HG03378 (cell line): ENCODE data around the gene LIG3.
"Not testable (repeated sequence)": the region's sequence is repeated elsewhere in the genome, so short reads cannot be mapped to it uniquely, and the experiment has no call there.

Experiments used
- ATAC-seq: cut with Tn5 transposase; IDR thresholded peaks from one replicate; pipeline ENCODE4 v1.9.1; 2021; ENCODE audit warnings: mild to moderate bottlenecking, moderate library complexity; ENCODE audit not compliant: unreplicated experiment

The LIG3 gene

GRCh38 chr17:35038453-35038852 is 58.1 kb downstream of the LIG3 start:
- no peak for ATAC-seq

DNA sequence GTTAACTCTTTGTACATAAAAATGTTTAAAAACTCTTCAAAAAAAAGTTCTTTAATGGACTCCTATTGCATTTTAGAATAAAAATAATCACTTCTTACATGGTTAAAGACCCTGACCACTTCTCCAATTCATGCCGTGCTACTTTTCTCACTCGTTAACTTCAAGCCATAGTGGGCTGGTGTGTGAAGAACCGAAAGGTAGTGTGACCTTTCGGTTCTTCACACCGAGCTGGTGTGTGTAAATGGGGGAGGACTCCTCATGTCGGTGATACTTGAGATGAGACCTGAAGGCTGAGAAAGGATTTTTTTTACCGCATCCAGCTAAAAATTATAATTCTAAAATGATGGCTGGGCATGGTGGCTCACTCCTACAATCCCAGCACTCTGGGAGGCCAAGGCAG is 61.1 kb downstream of the LIG3 start:
- no peak for ATAC-seq

- ATAC-seq: no peak
Observed at GRCh38 chr17:35044181-35044580, 63.9 kb downstream of the LIG3 start.

- ATAC-seq: not testable (repeated sequence)
Observed at GRCh38 chr17:35045458-35045979, 65.2 kb downstream of the LIG3 start.

- no peak for ATAC-seq
Observed at GRCh38 chr17:35046245-35046644, 65.9 kb downstream of the LIG3 start.

DNA sequence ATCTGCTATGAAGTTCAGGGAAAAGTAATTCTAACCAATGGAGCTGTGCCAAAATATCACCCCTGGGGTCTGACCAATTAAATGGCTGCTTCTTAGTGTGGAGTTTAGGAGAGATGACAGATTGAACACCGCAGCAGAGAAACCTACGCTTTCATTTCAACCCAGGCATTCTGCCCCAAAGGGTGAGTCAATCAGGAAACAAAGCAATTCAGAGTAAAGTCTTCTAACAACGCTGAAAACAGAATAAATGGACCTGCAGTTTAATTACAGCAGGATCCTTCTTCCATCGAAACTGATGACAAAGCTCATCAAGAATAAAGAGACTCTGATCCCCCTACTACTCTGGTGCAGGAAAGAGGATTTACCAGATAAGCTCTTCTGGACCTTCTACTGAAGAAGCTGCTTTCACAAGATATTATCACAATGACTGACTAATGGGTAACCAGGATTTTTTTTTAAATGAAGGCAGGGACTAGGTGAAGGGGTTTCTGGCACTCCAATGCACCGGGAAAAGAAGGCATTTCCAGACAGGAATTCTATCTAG is 66.5 kb downstream of the LIG3 start:
- ATAC-seq: peak; percentile 49

GRCh38 chr17:35048685-35049379 is 68.5 kb downstream of the LIG3 start:
- no peak for ATAC-seq

GRCh38 chr17:35050170-35050569 is 69.9 kb downstream of the LIG3 start:
- ATAC-seq: no peak

DNA sequence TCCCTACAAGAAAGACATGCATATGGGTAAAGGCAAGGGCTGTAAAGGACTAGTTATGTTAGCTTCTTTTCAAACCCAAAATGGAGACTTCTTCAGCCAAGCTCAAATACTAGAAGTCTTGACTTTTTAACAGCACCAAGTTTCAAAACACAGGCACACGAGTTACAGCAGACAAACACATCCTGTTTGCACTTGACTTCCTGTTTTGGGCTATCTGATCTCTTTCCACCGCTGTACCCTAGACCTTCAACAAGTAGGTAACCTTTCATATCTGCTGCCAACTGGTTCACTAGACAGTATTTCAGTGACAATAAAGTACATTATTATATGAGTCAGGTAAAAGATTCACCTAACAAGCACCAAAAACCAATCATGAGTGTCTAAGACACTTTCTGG is 70.9 kb downstream of the LIG3 start:
- peak; percentile 49 for ATAC-seq

GRCh38 chr17:35051579-35052240 is 71.4 kb downstream of the LIG3 start:
- no peak for ATAC-seq

DNA sequence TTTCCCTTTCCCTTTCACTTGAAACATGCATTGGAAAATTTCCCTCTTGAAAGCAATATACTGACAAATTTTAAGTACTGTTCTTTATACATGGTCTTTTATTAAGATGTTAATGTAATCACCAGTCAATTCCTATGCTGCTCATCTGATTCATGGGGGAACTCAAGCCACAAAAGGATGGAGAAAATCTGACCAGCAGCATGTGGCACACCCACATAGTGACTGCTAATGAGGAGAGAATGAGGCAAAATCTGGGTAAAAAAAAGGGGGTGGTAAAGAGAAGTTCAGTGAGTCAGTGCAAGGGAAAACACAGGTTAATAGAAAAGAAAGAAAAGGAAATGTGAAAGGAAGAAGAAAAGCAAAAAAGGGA is 71.9 kb downstream of the LIG3 start:
- ATAC-seq: no peak

GRCh38 chr17:35052780-35053179 is 72.5 kb downstream of the LIG3 start:
- no peak for ATAC-seq

- no peak for ATAC-seq
Observed at GRCh38 chr17:35053204-35053603, 72.9 kb downstream of the LIG3 start.

DNA sequence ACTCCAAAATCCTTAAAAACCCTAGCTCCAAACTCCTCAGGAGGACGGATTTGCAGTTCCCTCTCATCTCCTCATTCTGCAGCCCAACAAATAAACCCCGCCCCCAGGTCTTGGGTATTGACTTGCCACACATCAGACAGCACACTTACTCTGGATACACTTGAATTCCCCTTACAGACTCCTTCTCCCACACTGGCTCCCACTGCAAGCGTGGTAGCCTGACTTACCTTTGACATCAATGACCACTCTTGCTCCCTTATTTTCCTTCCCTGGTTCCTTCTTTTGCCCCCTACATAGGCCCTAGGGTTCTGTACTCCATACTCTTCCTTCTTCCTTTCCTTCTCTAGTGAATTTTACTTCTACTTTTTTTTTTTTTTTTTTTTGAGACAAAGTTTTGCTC is 75.7 kb downstream of the LIG3 start:
- ATAC-seq: no peak

- no peak for ATAC-seq
Observed at GRCh38 chr17:35057332-35057915, 77.1 kb downstream of the LIG3 start.
